ENCODE measurements around the gene CADPS. TPM values are rescaled to one million over a fixed set of nuclear protein-coding genes. Genes with fewer than 3 reads are reported as not detected.

CADPS gene
- polyA plus RNA-seq, 3 donors: 1.4 to 2.5 (median 2.2) TPM

DNA sequence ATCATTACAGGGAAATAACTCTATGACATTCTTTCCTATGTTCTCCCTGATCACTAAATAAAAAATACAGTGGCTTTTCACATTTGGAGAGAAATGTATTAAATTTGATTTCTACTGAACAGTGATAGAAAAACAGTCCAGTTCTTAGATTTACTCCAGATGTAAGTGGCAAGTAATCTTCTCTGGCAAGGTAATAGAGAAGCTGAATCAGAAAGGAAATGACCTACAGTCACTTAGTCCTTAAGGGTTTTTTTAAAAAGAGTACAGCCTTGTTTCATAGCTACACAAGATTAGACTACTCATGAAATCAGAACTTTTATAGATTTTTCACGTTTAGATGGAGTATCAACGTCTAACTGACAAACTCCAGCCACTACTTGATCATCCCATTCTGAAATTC is 236.9 kb downstream of the CADPS start:
- DNase-seq: no peak

DNA sequence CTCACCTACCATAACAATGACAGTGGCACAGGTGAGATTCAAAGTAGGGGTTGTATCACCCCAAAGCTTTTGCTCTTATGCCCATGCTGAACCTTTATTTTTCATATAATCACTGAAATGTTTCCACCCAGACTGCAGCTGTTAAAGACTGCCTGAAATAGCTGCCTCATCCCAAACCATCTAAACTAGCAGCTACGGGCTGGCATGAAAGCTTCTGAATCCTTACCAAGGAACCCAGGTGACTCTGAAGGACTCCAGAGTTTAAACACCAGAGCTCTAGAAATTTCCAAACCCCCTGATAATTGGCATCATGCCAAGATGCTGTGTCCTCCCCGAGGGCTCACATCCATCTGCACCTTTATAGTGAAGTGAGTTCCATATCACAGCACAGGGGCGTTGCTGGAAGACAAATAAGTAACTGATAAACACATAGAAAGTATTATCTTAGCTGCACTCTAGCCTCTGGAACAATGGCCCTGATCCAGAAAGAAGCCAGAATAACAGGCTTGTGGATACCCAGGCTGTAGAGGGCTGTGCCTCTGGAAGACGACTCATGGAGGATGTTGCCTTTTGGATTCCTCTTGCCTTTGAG is 238.9 kb downstream of the CADPS start:
- DNase-seq: no peak

DNA sequence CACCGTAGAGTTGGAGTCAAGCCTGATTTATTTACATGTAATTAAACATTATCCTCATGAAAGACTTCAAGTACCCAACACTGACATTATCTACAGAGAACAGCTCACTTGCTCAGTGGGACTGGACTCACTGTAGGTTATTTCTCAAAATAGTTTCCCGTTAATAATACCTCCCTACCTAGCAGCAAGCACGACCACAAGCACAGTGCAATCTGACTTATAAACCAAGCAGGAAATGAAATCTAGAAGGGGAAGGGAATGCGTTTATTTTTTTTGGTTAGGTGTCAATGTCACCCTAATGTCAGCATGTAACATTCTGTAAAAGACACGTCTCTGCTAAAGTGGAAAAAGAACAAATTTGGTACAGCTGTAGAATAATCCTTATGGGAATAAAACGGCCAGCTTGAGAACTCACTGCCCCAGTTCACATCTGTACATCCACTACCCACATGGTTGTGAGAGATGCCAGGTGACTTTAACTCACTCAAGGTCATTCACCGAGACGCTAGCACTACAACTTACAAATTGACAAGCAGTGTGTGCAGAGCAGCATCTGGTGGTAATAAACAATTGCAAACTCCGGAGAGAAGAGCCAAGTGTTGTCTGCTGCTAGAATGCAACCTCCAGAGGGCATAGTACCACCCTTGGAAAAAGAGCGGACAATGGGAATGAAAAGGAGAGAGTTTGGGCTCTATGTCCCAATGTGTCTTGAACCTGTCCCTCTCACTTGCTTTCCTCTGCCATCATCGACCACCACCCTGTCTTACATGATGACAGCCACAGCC is 242.5 kb downstream of the CADPS start:
- no peak for DNase-seq

DNA sequence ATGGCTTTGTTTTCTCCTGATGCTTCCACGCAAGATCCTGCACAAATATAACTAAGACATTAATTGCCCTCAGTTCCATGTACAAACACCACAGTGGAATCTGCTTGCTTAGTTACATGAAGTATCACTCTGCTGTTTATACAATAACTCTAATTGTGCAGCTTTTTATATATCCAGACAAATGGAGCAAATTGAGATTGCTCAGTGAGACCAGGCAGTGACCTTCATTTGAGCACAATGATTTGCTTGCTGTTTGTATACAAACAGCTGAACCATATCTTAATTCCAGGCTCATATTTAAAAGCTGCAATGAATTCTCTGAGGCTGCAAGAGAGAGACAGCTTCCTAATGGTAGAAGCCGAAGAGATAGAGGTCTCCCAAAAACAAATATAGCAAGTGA is 243.7 kb downstream of the CADPS start:
- DNase-seq: peak; percentile 23

DNA sequence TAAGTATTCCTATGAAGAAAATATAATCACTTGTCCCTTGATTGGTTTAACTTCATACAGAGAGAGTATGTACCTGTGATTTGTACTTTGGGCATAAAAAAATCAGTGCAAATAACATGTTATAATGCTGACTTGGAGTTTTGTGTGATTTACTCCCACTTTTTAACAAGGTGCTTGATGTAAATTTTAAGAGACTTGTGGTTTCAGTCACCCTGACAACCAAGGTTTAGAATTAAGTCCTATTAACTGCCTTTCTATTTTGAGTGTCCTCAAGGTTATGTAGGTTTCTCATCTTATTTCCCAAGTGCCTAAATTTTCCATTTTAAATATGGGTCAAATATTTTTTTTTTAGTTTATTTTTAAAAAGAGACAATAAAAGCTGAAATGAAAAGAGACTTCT is 244.6 kb downstream of the CADPS start:
- no peak for DNase-seq

DNA sequence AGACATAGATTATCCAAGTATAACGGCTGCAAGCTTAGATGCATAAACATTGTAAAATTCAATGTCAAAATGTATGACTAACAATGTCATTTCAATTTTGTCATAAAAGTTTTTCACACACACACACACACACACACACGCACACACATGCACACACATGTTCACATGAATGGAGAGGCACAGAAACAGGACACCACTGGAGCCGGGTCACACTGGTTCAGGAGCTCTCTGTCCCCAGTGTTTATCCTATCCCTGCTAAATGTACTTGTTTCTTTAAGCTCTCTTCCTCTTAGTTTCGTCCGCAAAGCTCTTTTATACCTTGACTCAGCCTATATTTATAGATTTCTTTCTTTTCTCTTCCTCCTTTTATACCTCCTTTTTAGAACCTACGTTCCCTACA is 249.9 kb downstream of the CADPS start:
- no peak for DNase-seq

DNA sequence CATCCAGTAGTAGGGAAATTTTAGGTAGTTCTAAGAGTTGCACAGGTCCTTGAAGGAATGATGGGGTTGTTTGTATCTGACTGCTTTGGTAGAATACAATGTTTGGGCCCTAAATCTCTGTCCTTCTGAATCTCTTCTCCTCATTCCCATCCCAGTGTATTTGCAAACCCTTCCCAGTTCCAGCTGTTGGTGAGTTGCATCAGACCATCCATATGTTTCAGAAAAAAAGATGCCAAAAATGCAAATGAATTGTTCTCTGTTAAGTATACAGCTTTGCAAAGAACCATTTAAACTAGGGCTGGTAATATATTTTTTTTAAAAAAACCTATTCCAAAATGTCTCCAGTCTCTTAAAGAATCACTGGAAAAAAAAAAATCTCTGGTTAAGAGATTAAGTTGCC is 251.0 kb downstream of the CADPS start:
- DNase-seq: no peak

DNA sequence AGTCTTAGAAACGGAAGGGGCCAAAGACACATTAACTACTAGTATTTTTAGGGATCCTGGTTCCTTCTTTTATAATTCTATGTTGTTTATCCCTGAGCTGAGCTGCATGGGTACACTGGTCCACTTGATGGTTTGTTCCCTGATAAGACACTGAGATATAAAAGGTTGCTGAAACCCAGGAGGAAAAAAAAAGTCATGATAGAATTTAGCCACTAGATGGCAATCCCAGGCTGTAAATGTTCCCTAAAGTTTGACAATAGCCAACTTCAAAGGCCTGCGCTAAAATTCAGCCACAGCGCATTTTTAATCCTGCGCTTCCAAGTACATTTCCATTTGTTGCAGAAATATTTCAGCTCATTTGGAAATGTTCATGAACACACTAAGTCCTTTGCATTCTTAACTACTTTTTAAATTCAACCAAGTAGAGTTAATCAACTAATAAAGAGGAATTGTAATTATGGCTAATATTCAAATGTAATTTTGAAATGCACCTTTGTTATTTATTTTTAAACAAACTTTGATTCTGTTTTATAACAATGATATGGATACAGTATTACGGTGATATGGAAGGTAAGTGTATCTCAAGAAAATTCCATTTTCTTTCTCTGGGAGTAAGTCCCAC is 252.6 kb downstream of the CADPS start:
- peak; percentile 60 for DNase-seq

DNA sequence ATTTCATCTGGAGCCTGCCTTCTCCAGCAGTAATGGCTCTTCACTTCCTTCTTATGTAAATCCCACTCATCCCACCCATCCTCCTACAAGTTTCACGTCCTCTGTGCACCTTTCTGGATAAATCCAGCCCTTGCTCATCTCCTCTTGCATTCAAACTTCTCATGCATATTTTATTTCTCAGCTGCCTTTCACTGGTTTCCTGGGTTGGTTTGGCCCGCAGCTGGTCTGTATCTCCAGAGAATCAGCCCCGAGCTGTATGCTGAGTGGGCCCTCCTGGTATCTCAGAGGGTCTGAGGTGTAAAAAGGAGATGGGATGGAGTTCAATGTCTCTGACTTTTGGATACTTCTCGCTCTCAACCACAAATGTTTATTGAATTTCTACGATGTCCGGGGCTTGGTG is 253.3 kb downstream of the CADPS start:
- no peak for DNase-seq

DNA sequence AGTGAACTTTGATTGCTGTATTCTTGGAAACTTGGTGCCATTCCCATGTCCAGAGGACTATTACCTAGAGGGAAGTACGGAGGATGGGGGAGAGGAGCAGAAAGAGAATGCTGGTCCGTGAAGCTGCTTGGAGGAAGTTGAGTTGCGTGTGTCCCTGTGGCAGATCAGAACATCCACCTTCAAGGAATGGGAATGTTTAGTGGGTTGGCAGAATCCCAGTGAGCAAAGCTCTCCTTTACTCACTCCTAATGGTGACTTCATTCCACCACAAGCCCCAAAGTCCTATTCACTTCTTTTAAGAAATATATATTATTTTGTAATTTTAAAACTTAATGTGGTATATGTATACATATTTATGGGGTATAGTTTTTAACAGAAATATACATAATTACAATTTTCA is 254.0 kb downstream of the CADPS start:
- DNase-seq: no peak

DNA sequence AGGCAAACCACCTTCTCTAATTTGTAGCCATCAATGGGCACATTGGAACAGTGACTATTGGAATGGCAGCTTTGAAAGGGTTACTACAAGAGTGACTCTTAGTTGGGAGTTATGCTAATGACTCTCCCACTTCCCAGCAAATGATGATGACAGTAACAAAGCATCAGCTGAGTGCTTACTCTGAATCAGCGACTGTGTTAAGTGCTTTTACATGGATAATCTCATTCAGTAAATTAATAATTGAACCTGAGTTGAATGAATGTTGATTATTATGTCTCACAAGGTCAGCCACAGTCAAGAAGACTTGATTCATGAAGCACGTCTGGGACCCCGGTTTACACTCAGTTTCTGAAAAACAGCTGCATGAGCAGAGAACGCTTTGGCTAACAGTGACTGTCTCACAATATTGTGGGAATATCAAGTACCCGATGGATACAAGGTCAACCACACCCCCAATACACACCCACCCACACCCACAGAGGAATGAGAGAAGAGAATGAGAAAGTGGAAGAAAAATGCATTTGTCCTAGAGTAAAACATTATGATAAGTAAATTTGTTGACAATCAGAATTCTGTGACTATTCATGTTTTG is 259.9 kb downstream of the CADPS start:
- no peak for DNase-seq

DNA sequence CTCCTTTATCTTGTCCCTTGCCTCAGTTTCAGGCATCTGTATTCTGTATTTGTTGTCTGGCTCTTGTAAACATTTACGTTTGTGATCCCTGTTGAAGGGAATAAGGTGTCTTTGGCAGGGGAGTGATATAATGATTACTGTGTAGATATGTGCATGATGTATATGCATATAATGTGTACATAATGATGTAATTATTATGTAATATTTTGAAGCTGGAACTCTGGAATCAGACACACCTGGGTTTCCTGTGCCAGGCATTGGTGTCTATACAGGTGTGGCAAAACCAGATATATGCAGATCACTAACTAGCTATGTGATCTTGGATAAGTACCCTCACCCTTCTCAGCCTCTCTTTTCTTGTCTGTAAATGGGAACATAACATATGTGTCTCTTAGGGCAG is 260.7 kb downstream of the CADPS start:
- DNase-seq: no peak

DNA sequence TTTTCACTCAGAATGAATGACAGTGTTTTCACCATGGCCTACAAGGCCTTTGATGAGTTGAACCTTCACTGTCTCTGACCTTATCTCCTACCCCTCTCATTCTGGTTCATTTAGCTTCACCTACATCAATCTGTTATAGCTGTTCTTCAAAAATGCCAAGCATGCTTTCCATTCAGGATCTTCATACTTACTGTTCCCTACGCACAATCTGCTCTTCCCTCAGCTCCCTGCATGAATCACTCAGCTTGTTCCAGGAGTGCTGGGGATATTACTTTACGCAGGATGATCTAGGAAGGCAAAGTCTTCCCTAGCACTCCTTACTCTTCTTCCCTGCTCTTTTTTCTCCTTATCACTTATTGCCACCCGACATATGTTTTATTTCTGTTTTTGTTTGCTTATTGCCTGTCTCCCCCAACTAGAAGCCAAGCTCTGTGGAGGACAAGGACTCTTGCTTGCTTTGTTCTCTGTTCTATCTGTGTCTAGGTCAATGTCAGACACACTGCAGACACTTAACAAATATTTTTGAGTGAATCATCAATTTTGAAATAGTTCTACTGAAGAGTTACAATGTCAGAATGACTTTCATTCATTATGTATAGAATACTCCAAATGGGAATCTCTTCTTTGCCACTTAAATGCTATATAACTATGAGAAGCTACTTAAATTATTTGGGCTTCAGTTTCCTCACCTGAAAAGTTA is 263.5 kb downstream of the CADPS start:
- no peak for DNase-seq

DNA sequence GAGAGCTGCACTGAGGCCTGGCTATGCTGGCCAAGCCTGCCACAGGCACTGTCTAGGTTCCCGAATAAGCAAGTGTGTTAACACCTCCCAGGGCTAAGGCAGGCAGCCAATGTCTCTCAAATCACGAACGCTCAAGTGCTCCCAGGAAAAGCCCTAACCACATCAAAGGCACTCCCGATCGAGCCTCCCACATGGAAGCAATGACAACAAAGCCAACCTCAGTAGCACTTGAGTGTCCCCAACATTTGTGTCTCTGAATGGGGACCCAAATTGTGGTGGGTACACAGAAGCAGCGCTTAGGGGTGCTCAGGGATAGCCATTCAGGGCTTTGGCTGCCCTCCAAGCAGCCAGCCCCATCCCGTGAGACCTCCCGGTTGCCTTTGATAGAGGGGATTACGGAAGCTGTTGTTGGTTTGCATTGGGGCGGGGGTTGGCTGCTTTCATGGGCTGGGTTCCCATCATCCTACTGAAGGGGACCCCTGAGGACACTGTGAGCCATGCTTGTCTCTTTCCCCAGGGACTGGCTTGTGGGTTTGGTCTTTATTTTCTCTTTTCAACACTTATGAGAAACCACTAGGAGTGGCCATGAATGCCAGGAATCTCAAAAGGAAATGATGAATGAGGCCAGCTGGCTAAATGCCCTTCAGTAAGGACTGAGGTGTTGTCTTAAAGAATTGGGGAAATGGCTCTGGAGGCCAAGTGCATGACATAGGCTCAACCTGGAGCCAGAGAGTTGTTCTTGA is 267.8 kb downstream of the CADPS start:
- no peak for DNase-seq

DNA sequence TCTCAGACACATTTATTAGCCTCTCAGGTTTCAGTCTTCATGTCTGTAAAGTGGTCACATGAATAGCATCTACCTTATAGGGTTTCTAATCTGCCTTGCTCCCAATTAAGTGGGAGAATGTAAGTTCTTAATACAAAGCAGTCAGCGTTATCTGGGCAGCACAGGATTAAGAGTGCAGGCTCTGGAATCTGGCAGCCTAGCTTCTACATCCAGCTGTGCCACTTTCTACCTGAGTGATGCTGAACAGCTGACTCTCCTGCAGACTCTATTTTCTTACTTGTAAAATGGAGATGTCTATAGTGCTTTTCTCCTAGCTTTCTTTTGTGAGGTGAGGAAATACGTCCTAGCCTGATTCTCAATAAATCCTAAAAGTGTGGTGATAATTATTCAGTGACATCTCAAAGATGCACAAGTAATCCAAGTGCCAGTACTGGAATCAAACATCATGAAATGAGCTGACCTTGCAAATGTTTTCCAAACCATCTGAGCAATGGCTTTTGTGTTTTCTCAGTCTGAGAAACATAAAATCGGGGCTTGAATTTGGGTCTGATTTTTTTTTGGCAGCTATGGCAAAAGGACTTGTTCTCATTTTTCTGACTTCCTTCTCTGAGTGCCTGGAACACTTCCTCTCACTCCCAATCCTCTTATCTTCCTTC is 269.7 kb downstream of the CADPS start:
- DNase-seq: no peak

DNA sequence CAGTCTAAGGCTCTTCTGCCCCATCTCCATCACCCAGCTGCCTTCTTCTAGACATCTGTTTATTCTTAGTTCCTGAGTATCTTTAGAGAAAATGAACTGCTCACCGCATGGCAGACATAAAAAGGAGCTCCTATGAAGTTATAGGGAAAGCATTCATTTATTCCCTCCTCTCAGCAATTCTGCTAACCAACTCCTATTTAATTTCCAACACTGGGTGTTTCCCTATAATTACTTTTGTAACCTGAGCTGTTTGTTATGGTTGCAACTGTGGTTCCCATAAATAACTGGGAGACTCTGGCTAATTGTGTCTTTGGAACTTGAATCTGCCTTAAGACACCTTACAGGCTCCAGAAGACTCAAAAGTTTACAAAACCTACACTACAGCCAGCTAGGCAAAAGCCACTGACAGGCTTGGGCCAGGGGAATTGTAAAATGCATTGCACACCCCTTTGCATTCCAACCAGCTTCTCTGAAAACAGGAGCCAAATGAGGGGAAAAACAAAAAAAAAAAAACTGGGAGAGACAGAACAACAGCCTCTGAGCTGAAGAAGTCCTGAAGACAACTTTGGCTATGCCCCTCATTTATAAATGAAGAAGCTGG is 270.4 kb downstream of the CADPS start:
- DNase-seq: no peak

DNA sequence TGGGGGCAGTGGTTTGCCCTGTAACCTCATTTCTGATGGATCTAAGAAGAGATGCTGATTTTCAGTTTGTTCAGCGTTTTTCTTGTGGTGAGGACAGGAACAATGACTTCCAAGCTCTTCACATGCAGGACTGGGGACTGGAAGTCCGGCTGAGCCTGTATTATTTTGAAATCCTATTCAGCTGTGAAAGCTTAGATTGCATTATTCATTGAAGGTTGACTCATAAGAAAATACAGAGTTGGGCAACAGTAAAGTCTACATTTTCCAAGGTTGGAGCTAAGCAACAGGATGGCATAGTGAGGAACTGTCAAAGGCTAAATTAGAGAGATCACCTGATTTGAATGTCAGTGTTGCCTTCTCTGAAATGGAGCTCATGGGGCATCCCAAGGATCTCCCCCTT is 270.9 kb downstream of the CADPS start:
- DNase-seq: no peak

DNA sequence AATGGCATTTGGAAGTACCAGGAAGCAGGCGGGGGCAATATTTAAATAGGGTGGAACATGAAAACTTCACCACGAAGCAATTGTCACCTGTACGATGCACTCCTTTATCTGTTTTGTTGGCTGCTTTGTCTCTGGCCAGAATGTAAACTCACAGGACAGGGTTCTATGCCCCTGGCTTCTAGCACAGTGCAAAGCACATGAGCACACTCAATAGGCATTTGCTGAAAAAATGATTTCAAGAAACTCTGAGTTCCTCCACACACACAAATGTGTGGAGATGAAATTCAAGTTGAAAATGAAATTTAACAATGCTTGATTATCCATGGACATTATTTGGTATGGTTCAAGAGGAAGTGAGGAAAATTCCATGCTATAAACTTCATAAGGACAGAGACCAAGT is 272.2 kb downstream of the CADPS start:
- no peak for DNase-seq

DNA sequence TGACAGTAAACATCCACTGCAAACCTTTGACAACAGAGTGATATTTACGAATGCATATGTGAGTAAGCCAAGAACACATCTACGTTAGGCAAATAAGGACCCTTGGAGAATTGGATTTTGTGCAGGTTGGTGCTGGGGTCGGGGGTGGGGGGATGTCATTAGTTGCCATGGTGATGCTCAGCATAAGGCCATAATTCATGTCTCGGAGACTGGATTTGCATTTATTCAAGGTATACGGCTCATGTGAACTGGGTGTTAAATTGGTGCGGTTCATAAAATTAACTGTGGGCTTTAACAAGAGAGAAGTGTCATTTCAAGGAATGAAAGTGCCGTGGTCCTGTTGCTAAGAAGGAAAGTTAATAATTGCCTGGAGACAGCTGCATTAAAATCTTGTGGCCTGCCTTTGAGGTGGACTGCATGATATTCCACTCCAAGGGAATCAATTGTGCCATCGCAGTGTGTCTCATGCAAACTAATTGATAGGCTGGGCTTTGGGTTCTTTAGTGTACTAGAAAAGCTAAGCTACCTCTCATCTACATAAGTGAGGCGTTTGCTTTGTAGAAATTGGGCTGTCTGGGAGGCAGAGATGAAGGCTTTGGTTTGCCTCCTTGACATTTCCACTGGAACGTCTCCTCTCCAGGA is 273.0 kb downstream of the CADPS start:
- no peak for DNase-seq

Measured in renal pelvis (tissue), 4 donors.